Measurements from ENCODE around the gene PDE3B. TPM values are rescaled to one million over a fixed set of nuclear protein-coding genes. Genes with fewer than 3 reads are reported as not detected.
A peak's percentile ranks its signal among the peaks of the same experiment; 100 is the strongest.

Gene PDE3B
- total and polyA plus RNA-seq, 2 of the 8 experiments (the other 6 are each of a cell fraction or from before 2014, with no cell fraction given): 2.7 to 10.9 TPM

GRCh38 chr11:14698771-14699170, 55.2 kb downstream of the PDE3B start:
- H2BK20ac ChIP-seq (ENCODE audit: low read length): no peak overlapping the region
- no peak overlapping the region for H3K9ac ChIP-seq (replicated peaks in 1 of 4; ENCODE audit: extremely low read depth in 1 of 4, low read depth in 3 of 4, low read length in 3 of 4)
- H3K79me2 ChIP-seq (ENCODE audit: control insufficient read depth in 1 of 2, insufficient read depth in 2 of 2, low read length in 2 of 2): no peaks in the 10 kb centered on the region
- H4K5ac ChIP-seq (ENCODE audit: insufficient read length, low read depth, low read length): no peak overlapping the region
- no peak overlapping the region for H4K8ac ChIP-seq (ENCODE audit: extremely low read depth, insufficient read depth, low read length)
- H3K14ac ChIP-seq (ENCODE audit: insufficient read length): no peak overlapping the region
- H3K4me3 ChIP-seq (ENCODE audit: extremely low read depth in 1 of 4, insufficient read depth in 2 of 4, low read depth in 3 of 4, low read length in 4 of 4): no peak overlapping the region
- H3K4me2 ChIP-seq (ENCODE audit: insufficient read depth in 1 of 2, low read depth in 2 of 2, low read length in 2 of 2): no peak overlapping the region
- no peak overlapping the region for H3K23ac ChIP-seq (ENCODE audit: insufficient read length)
- DNase-seq (ENCODE audit: low read depth in 1 of 2, low spot score in 2 of 2) (no peak), FAIRE-seq (peak; percentile 28)
- 70% methylated on average over 1 of the region's 1 CpG; no CpG with 5 or more reads in 1 of the 2 experiments for WGBS, 2 experiments (ENCODE audit: extremely low coverage in 1 of 2, insufficient coverage in 1 of 2, insufficient read length in 1 of 2, insufficient replicate concordance in 2 of 2, low coverage in 1 of 2, low lambda C conversion rate in 2 of 2, missing lambda C conversion rate in 1 of 2)
- H3K27me3 ChIP-seq (replicated peaks in 1 of 4; ENCODE audit: control insufficient read depth in 3 of 4, extremely low read depth in 1 of 4, insufficient read depth in 3 of 4, low read length in 3 of 4): no peaks in the 10 kb centered on the region
- no peak overlapping the region for H2AK5ac ChIP-seq (ENCODE audit: low read depth, low read length)
- no peaks in the 10 kb centered on the region for H3K4me1 ChIP-seq (replicated peaks in 1 of 4; ENCODE audit: control insufficient read depth in 3 of 4, insufficient read depth in 4 of 4, low read length in 3 of 4)
- H3K23me2 ChIP-seq (ENCODE audit: low read depth, low read length): no peaks in the 10 kb centered on the region
- H3K4ac ChIP-seq (replicated peaks; ENCODE audit: insufficient read length, low read depth, low read length): no peak overlapping the region
- no peak overlapping the region for H3K56ac ChIP-seq (replicated peaks; ENCODE audit: insufficient read length, low read depth, low read length)
- H4K91ac ChIP-seq (replicated peaks; ENCODE audit: insufficient read length, low read length): no peak overlapping the region
- H2BK5ac ChIP-seq (ENCODE audit: low read depth, low read length): no peak overlapping the region
- H2BK120ac ChIP-seq (replicated peaks; ENCODE audit: low read depth, low read length): no peak overlapping the region
- H3K9me3 ChIP-seq (ENCODE audit: insufficient read depth in 2 of 2, low read depth in 1 of 2, low read length in 1 of 2): peaks cover 0 to 6% of the 10 kb centered on the region in 2 experiments; a peak in 2 of 4 replicates
- H3K27ac ChIP-seq (ENCODE audit: low read depth, low read length): no peak overlapping the region
- no peak overlapping the region for H2AFZ ChIP-seq (ENCODE audit: low read length)
- no peak overlapping the region for H2BK15ac ChIP-seq (ENCODE audit: low read length)
- H2BK12ac ChIP-seq (ENCODE audit: low read depth, low read length): no peak overlapping the region
- CTCF ChIA-PET (ENCODE audit: partially characterized antibody): interaction anchor here (1.0 kb wide), 1 partner anchor 27 kb away, joined by 3 read pairs; no protein-coding TSS in a partner anchor
- no peaks in the 10 kb centered on the region for H4K20me1 ChIP-seq (replicated peaks in 1 of 2; ENCODE audit: control insufficient read depth in 1 of 2, insufficient read depth in 2 of 2, low read length in 2 of 2)
- POLR2A ChIA-PET (ENCODE audit: partially characterized antibody): no interaction called here
- H3K18ac ChIP-seq (ENCODE audit: extremely low read depth, low read length): no peak overlapping the region
- H3K79me1 ChIP-seq (ENCODE audit: low read depth, low read length): no peaks in the 10 kb centered on the region
- H3K36me3 ChIP-seq (ENCODE audit: control insufficient read depth in 2 of 4, insufficient read depth in 4 of 4, low read length in 3 of 4): no peaks in the 10 kb centered on the region; a peak in 1 of 8 replicates
- TF ChIP-seq MAFK (IDR thresholded peaks at IDR 0.05; ENCODE audit: low read depth, low read length) (no peak), PHF8 (conservative IDR thresholded peaks at IDR 0.05; ENCODE audit: low read depth, low read length) (no peak), KDM4A (IDR thresholded peaks at IDR 0.05; ENCODE audit: low read depth, low read length, severe bottlenecking) (no peak), EZH2 (IDR thresholded peaks at IDR 0.05; ENCODE audit: low read depth, low read length, severe bottlenecking) (no peak), TEAD4 (IDR thresholded peaks at IDR 0.05; ENCODE audit: low read depth, low read length) (no peak), RFX5 (IDR thresholded peaks at IDR 0.05; ENCODE audit: borderline replicate concordance, low read depth, low read length) (no peak), FOSL1 (IDR thresholded peaks at IDR 0.05; ENCODE audit: insufficient read depth, low read depth, low read length) (no peak), POLR2A (IDR thresholded peaks at IDR 0.05; ENCODE audit: control extremely low read depth in 1 of 2, low read depth in 2 of 2, low read length in 2 of 2) (no peak), CTCF (IDR thresholded peaks at IDR 0.05; ENCODE audit: control extremely low read depth in 1 of 3, insufficient read depth in 1 of 3, low read depth in 1 of 3, low read length in 3 of 3) (no peak), USF2 (IDR thresholded peaks at IDR 0.05; ENCODE audit: low read length) (no peak), YY1 (IDR thresholded peaks at IDR 0.05; ENCODE audit: low read depth, low read length) (no peak)

Measured in H1 (cell line).